NCI-H748 treated with DMSO at 0.1 percent for 48 hours (cell line): ENCODE data around the gene BRD4.

Experiments used
- DNase-seq: peaks from one replicate; lab custom pipeline; 2025; lab: John Stamatoyannopoulos, UW

The BRD4 gene

DNA sequence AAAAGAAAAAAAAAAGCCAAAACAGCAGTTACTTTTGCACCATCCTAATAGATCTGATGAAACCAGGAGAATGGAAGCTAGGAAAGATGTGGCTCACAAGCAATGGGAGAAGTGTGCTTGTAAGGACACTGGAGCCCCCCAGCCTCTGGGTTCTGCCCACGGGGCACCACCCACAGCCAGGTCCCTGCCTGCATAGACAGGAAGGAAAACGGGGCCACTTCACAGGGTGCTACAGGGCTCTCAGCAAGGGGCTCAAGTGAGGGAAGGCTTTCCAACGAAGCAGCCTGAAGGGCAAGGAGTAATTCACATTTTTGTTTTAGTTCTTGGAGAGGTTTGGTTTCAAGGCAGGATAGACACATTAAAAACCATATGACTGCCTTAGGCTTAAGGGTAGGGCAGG is 42.7 kb downstream of the BRD4 start:
- DNase-seq: no peak

DNA sequence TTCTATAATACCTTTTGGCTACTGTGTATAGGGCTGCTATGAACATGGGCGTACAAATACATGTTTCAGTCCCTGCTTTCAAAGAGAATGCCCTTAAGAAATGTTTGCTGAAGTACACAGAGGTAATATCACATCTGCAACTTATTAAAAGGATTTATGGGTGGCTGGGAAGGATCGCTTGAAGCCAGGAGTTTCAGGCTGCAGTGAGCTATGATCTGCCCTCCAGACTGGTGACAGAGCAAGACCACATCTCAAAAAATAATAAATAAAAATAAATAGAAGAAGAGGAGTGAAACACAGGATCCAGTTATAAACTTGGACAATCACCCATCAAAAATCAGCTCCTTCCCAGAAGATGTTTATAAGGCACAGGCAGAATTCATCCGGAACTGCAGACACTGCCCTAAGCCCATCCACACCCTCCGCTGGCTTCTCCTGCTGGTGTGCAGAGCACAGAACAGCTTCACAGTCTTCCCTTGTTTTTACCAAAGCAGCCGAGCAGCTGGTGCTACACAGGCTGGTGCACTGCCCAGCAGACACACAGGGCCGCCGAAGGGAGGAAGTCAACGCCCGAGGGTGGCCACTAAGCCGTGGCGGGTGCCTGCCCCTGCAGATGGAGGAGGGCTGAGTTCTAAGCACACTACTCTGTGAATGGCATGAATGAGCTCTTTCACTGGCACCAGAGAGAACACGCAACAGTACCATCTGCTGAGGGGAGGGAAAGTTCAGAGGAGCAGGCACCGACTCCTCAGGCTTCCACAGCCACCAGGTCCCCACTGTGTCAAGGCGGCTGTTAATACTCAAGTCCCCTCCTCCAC is 44.0 kb downstream of the BRD4 start:
- no peak for DNase-seq

DNA sequence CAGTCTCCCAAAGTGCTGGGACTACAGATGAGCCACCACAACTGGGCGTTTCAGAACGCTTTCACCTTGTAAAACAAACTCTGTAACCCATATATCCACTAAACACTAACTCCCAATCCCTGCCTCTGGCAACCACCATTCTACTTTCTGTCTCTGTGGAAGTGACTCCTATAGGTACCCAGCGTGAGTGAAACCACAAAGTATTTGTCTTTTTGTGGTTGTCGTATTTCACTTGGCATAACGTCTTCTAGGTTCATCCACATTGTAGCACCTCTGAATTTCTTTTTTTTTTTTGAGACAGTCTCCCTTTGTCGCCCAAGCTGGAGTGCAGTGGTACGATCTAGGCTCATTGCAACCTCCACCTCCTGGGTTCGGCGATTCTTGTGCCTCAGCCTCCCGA is 44.8 kb downstream of the BRD4 start:
- no peak for DNase-seq

DNA sequence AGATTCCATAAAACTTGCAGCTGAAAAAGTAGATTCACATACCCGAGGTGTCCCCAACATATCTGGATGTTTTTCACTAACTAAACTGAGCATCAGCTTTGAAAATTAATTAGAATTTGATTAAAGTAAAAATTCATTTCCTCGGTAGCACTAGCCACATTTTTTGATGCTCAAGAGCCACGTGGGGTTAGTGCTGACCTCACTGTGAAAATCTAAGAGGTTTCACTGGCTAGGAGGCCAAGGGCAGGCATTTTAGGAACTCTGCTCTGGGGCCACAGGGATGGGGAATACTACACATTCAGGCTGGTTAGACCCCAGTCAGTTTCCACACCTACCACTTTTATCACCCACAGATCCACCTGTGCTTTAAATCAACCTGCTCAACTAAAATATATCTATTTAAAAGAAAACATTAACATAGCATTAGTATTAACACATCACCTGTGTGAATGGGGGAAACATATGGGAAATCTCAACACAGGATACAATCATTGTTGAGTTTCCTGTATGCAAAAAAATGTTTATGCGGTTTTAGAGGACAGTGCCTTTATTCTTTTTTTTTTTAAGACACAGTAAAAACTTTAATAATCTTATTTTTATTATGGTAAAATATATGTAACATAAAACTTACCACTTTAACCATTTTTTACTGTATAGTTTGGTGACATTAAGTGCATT is 45.5 kb downstream of the BRD4 start:
- no peak for DNase-seq

DNA sequence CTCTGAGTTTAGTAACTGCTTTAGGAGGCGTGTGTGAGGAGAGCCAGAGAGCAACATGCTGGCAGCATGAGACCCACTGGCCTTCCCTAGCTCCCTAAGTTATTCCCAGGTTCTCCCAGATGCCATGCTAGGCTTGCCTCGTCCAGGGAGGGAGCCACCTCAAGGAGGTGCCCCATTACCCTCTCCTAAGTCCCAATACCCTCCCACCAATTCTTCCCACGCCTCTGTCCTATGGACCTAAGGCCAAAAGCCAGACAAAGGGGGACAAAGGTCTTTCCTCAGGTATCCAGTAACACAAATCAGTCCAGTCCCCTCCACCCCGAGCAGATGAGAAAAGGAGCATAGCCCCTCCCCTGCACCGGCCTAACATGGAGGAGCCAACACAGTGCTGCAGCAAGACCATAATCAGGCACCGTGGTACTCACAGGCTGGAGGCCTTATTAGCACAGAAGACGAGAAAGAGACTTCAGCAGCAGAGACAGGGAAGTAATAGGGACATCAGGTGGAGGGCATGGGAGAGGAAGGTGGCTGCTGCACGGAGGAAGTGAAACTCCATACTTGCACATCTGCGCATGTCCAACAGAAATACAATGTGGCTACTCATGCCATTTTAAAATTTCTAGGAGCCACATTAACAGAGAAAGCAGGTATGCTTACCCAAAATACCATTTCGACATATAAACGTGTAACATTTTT is 46.3 kb downstream of the BRD4 start:
- no peak for DNase-seq

DNA sequence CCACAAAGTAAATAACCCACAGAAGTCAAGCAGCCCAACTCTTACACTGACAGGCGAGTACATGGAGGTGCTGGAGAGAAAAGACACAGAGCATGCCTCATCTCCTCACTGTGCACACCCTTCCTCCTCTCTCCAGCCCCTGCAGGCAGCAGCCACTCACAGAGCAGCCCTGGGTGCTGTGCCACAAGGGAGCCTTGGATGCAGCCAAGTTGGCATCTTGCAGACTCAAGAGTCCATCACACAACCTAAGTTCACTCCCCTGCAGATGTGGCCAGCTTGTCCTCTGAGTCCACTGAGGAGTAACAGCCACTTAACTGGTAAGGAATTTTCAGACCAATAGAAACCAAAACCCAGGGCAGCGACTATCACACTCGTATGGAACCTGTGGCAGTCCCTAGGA is 47.4 kb downstream of the BRD4 start:
- DNase-seq: no peak

DNA sequence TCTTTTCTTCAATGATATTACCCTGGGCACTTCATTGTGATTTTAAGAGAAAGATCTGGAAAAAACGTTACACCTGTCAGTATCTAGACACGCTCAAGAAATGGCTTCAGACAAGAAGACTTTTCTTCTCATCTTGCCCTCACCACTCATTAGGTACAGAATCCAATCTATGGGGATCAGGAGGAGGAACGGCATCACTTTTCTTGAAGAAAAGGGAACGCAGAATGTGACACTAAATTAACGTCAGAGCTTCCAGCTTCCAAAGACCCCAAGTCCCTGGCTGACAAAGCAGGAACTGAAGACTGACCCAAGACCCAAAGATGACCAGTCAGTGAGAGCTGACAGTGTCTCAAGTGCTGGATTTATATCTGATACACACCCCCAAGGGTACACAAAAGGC is 48.2 kb downstream of the BRD4 start:
- no peak for DNase-seq

DNA sequence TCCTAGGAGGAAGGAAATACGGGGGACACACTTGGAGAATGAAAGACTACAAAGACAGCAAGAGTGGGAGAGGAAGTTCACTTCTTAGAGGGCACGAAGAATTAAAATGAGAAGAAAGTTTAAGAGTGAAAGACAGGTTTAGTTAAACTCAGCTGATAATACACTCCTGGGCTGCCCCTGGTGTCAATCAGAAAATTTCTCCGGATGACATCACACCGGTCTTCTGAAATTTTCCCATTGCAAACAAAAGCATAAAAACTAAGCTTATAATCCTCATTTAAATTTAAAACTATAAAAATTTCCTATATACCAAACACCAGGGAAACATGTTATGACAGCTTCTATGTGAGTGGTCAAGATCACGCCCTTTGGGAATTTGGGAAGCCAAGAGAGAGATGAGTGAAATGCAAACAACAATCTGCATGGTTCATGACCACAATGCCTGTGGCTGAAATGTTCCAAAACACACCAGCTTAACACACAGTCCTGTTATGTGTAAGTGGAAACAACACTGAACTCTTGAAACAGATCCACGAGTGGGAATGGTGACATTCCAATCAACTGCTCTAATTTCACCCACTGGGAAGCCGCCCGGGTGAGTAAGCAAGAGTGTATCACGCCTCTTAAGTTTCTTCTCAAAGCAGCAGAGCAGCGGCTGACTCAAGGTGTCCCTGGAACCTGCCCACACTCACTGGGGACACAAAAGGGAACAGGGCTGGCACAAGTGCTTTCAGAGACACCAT is 49.0 kb downstream of the BRD4 start:
- DNase-seq: no peak

DNA sequence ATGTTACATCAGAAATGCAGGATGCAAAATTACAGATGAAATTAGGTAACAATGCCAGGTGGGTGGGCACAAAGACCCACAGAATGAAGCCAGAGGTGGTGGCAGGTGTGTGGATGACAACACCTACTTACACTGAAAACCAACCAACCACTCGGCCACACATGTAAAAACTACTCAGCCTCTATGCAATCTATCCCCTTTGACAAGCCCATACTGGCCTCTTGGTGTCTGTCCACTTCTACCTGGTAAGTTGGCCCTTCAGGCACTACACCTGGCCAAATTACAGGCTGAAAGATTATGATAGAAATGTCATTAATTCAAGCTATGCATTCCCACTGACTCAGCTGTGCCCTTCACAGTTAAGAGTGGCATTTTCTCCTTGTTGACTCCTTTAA is 50.0 kb downstream of the BRD4 start:
- no peak for DNase-seq

DNA sequence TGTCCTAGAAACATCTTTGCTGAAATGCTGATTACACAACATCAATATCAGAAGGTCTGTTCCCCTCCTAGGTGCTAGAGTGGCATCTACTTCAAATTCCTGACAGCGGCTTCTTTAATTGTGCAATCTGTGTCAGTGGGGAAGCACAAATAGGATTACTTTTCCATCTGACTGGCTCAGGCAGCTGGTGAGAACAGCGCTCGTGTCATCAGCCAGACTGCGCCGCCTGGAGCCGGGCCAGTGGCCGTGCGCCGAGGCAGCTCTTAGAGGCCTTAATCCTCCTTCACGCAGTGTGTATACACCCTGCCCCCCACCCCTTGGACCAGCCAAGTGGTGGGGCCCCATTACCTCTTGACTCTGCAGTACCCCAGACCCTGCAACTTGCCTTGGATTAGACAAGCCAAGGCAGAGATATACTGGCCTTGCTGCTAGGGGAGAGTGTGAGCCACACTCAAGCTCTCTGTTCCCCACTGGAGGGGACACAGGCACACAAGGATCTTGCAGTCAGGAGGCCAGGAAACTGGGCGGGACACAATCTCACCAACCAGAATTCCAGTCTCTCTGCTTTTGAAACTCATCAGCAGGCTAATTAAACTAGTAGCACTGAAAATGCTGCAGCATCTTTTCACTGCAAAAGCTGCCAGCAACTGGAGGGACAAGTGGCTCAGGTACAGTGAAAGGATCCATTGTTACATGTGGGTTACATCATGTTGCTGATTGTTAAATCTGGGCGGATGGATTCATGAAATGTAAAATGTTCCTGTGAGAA is 51.2 kb downstream of the BRD4 start:
- no peak for DNase-seq

DNA sequence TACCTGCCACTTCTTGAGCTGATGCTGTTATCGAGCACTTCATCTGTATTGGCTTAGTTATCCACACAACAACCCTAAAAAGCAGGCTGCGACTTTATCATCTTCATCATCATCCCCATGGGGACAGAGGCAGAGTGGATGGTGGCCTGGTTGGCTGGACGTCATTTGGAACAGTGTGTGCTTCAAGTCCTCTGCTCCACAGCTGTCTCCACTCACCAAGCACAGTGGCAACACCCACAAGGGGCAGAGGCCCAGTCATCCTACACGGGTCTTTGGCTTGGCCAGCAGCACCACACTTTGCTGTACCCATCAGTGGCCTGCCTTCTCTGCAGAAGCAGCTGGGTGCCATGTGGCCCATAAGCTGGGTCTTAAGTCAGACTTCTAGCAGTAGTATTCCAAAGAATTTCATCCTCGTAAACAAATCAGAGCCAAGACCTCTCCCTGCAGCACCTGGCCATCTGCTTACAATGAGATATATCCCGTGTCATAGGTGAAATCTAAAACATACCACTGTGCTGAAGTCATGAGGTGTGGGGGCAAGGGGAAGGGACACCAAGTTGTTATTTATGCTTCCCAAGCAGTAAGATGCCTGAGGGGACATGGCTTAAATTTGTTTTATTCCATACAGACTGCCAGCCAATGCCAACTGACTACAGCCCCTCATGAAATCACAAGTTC is 52.2 kb downstream of the BRD4 start:
- DNase-seq: no peak

DNA sequence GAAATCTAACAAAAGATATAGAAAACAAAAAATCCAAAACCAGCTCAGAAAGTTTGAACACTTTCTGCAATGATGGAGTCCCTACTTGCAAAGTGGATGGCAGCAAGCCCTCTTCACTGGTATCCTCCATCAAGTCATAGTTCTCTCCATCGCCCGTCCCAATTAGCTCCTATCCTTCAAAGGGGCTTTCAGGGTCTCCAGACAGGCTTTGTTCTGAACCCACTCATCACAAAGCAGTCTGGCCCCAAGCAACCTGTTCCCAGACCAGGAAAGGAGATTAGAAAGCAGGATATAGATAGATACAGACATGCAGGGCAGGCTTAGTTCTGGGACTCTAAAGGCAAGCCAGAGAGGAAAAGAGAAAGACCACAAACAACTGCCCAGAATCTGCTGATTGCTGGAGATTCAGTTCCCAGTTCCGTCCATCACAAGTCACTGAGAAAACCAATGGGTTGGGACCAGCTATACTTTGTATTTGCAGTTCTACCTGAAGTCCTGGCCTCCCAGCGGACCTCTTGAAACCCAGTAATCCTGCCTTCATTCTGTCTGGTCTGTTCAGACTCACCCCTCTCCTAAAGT is 52.9 kb downstream of the BRD4 start:
- no peak for DNase-seq

DNA sequence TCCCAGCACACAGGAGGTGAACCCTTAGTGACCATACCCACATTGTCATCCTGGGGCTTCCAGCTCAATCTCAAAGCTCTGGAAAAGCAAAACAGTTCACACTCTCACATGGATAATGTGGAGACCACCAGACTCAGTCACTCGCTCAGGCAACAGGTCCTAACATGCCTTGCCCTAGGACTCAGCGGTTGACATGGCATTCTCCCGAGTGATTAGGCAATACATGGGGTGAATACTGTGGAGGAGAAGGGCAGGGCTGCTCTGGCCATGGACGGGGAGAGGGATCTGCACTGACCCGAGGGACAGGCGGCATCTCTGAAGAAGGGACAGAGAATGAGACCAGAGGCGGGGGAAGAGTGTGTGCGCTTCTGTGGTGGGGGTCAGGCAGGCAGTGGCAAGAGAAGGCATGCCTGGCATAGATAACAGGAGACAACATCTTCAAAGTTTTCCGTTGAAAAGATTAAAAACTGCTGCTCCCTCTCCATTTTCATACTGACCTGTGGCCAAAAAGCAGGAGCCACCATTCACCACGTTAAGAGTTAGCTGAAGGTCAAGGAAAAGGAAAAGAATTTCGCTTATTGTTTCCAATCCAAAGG is 55.6 kb downstream of the BRD4 start:
- no peak for DNase-seq

DNA sequence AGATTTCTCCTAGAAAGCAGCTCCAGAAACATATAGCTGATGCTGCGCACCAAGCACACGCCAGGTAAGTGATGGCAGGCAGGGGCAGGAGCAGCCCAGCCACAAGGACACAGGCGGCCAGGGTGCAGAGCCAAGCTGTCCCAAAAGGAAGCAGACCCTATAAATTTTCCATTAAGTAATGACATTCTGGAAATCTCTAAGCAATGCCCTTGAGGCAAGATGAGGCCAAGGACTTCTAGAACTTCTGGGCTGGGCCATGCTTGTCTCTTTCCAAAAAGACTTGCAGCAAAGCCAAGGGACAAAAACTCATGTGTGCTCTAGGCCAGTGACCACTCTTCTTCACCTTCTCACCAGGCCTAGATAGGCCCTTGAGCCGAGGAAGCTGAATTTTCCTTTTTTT is 57.9 kb downstream of the BRD4 start:
- DNase-seq: no peak

DNA sequence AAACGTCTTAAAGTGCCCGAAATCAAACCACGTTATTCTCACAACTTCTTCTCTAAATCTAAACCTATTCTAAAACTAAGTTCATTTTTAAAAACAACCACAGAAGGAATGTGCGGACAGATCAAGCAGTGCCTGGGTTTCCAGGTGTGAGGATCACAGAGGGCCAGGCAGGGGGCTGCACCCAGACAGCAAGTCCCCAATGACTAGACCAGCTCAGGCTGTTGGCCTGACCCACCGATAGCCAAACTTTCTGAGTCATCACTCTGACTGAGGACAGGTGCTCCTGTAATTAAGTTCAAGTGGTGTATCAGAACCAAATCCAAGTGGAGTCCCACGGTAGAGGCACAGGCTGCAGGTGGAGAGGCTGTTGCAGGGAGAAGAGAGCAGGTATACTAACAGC is 62.5 kb downstream of the BRD4 start:
- DNase-seq: no peak

DNA sequence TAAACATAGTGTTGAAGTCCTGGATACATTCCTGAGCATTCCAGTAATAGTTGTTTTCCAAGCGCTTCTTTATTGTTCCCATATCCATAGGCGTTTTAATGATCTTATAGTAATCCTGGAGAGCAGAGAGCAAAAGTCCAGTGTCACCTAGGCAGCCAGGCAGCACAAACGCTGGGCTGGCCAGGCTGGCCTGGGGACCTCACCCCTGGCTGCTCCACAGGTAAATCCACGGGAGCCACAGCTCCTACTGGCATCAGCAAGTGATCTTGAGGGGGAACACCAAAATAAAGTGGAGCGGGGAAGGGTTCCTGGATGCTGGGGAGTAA is 63.4 kb downstream of the BRD4 start:
- DNase-seq: no peak

DNA sequence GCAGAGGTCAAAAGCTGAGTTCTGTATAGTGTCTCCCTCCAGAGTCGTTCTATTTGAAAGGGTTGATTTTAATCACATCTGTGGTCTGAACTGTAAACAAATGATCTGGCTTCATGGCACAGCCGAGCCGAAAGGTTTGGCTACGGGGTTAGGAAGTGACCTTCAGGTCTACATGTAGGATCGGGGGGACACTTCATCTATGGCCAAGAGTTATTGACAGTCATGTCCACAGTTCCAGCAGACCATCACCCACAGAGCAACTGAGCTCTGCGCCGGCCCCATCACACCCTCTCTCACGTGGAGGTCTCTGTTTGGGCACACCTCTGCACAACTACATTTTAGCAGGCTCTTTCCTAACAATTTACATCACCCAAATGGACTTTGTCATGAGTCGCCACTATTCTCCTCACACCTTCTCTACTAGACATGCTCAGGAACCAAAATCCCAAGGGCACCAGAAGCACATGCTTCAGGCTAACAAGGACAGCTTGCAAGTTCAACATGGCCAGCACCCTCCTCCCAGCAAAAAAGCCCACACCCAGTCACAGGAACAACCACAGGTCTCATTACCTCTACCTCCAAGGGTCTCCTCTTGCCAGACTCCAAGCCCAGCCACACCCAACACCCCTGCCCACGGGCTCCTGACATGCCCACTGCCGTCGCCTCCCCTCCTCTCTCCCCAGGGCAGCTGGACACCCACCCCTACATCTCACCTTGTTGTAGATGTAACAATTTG is 64.0 kb downstream of the BRD4 start:
- DNase-seq: no peak

DNA sequence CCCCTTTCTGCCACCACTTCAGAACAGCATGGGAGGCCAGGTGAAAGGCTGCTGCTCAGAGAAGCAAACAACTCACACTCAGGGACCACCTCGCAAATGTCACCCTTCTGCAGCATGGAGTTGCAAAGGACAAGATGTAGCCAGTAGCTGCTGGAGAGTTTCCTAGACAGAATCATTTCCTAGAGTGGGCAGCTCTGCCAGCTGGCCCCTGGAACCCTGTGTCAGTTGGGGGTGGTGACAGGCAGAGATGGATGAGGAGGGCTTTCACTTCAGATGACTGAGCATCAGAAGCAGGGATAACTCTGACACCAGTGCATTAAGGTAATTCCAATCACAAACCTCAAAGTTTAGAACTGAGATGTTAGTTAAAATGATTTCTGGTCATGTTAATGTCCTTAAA is 65.7 kb downstream of the BRD4 start:
- DNase-seq: no peak

DNA sequence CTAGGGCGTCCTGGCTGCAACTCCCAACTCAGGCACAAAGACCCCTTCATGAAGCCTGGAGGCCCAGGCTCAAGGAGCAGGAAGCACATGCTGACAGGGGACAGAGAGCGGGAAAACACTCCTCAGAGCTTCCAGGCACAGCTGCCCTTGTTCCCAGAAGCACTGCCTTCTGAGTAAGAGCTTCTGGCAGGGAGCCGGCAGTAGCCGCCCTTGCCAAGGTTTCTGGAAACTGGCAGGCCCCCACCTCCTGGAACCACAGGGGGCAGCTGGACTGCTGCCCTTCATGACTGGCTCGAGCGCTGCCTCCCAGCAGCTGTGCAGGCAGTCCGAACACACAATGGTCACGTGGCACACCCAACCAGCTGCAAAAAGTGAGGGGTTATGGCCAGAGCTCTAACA is 66.5 kb downstream of the BRD4 start:
- no peak for DNase-seq
